ENCODE measurements around the gene SCD5.
A peak's percentile ranks its signal among the peaks of the same experiment; 100 is the strongest.
"Not testable (repeated sequence)": the region's sequence is repeated elsewhere in the genome, so short reads cannot be mapped to it uniquely, and the experiment has no call there.

The SCD5 gene

DNA sequence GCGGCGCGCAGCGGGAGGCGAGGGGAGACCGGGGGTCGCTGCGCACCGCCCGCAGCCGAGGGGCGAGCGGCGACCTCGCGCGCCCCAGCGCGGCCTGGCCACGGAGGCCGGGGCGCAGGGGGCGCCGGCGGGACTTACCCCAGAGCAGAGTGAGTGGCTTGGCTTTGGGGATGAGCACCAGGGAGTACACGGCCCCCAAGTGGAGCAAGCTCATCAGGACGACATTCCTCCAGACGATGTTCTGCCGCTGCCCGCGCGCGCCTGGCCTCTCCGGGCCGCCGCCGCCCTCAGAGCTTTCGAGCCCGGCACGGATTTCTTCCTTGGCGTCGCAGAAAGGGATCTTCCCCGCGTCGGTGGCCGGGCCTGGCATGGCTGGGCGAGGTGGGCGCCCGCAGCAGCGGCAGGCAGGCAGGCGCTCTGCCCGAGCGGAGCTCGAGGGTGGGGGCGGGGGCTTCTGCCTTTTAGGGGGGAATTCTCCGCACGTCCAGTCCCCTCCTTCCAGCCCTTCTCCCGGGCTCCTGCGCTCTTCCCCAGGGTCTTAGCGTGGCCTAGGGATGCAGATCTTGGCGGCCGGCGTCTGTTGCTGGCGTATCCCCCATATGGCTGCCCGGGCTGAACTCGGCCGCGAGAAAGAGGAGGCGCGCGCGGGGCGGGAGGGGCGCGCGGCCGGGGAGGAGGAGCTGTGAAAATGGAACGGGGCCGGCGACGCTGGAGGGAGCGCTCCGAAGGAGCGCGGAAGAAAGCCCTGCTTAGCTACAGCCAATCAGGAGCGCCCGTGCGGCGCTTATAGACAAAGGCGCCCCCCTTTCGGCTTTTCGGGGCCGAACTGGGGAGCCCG lies at the start of gene SCD5:
TSS of gene SCD5 (minus strand) at position 629 of the 838 bp plus-strand sequence. CDS start at position 370, 259 bp downstream.
- FAIRE-seq: no peak

DNA sequence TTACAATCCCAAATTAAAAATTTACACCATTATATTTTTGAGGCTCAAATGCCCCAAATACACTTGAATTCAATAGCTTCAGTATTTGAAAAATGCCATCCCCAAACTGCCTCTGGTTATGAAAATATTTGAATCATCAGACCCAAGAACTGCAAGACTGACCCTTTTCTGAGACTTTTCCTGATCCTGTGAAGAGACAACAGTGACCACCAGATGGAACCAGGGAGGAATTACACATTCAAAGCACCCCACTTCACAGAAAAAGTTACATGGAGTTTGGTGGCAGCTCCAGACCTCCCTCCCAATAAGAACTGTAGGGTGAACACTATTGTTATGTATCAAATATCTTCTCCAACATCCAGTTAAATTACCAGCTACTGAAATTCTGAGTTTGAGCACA lies 44.0 kb upstream of the SCD5 start:
- FAIRE-seq: no peak

DNA sequence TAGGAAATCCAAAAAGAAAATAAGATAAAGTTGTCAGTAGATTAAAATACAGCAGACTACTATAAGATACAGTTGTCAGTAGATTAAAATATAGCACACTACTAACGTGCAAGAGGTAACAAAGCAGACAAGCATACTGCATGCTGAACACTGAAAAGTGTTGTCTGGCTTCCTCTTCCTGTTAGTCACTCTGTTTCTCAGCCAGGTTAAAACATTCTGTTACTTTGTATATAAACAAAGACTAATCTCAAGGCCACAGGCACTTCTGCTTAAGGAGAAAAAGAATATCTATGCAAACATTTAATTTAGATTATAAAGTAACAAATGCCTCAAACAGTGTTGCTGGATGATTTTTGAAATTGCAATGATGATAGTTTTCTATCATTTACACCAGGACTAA lies 41.0 kb upstream of the SCD5 start:
- no peak for FAIRE-seq

- peak; percentile 84 for FAIRE-seq
These were observed 35.2 kb upstream of the SCD5 start for GRCh38 chr4:82833696-82834313.

DNA sequence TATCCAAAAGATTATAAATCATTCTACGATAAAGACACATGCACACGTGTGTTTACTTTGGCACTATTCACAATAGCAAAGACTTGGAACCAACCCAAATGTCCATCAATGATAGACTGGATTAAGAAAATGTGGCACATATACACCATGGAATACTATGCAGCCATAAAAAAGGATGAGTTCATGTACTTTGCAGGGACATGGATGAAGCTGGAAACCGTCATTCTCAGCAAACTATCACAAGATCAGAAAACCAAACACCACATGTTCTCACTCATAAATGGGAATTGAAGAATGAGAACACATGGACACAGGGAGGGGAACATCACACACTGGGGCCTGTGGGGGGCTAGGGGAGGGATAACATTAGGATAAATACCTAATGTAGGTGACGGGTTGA lies 34.5 kb upstream of the SCD5 start:
- not testable (repeated sequence) for FAIRE-seq

GRCh38 chr4:82825425-82825824 lies 26.8 kb upstream of the SCD5 start:
- no peak for FAIRE-seq

DNA sequence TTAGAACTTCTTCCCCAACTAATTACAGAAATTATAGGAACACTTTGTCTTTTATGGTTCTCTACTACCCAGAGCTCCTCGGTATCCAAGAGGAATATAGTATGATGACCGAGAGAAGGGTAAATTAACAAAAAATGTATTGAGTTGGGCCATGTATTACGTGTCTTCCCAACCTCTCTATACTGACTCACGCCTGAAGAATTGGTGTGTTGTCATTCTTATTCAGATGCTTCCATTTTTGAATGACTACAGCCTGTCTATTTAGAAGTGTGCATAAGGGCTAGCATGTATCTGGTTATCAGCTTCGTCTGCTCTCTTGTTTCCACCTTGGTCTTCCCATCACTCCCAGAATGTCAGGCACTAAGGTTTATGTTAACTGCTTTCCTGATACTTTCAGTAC lies 24.5 kb upstream of the SCD5 start:
- FAIRE-seq: no peak

DNA sequence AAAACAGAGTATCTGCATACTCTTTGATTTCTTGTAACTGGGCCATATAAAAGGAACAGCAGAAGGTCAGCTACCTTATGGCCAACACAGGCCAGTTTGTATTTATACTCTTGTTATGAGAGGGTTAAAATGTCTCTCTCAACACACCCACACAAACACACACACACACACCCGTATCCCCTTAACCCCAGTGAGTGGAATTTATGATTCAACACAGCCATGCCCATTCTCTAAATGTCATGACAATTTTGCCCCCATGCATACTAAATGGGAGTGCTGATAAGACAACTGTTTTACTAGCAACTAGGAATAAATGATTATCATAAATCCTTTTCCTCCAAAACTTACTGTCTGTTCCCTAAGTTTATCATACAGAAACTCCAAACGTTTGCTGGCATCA lies 22.1 kb upstream of the SCD5 start:
- no peak for FAIRE-seq

DNA sequence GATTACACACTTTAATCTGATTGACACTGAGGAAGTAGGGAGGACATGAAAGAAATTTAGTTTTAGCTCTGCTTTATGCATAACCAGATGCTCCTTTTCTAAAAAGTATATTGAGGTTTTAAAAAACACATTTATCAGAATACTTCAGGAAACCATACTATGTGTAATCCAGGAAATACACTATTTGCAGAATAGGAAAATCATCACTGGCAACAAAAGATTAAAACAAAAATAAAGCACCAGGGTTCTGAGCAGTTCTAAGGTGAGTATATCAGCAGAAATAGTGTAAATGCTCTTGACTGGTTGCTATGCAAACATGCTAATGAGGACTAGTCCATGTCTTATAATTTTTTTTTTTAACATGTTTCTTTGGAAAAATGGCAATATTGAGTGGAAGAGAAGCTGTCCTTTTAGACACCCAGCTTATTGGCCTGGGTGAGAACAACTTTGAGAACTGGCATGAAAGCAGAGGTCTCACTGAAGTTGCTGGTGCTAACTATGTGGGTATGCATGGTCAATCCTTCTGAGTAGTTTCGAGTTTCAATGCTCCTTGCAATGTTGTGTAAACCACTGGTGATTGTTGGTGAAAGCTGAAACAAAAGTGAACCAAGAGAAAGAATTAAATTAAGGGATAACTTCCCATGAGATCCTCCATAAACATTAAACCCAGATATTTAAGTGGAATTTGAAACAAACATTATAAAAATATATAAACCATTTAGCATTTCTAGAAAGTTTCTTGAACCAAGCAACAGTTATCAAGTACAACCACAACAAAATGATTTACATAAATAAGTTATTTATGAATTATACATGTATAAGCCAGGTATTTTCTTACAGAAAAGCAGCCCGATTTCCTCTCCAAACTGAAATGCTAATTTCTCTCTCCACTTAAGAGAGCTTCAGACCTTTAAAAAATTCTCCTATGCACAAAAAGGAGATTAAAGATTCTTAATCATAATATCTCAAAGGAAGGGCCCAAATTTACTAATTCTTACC lies 20.4 kb upstream of the SCD5 start:
- FAIRE-seq: peak; percentile 41

DNA sequence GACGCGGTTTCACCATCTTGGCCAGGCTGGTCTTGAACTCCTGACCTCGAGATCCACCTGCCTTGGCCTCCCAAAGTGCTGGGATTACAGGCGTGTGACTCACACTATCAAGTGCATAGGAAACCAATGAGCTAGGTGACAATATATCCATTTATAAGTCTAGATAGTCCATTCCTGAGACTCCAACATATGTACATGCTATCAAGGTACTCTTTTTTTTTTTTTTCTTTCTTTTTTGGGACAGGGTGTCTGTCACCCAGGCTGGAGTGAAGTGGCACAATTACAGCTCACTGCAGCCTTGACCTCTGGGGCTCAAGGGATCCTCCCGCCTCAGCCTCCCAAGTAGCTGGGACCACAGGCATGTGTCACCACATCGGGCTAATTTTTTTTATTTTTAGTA lies 18.3 kb upstream of the SCD5 start:
- FAIRE-seq: not testable (repeated sequence)

- FAIRE-seq: no peak
These were observed 15.4 kb upstream of the SCD5 start for GRCh38 chr4:82814034-82814433.

DNA sequence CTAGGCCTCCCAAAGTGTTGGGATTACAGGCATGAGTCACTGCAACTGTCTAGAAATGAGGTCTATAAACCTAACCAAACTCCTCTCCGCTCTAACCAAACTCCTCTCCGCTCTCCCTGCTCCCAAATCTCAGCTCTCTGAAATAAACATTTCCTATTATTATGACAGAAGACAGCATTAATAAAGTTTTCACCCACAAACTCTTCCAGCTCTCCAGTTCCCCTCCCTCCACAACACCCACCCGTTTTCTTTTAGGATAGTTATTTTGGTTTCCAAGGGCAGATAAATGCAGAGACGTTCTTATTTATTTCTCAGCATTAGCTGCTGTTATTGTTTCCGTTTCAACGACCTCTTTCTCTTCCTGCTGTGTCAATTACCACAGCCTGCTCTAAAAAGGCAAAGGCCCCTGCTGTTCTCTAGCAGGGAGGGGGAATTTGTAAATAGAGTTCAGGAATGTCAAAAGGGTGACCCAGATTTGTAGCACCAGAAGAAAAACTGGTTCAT lies 13.3 kb upstream of the SCD5 start:
- FAIRE-seq: no peak

- no peak for FAIRE-seq
These were observed 12.8 kb upstream of the SCD5 start for GRCh38 chr4:82811392-82811791.

DNA sequence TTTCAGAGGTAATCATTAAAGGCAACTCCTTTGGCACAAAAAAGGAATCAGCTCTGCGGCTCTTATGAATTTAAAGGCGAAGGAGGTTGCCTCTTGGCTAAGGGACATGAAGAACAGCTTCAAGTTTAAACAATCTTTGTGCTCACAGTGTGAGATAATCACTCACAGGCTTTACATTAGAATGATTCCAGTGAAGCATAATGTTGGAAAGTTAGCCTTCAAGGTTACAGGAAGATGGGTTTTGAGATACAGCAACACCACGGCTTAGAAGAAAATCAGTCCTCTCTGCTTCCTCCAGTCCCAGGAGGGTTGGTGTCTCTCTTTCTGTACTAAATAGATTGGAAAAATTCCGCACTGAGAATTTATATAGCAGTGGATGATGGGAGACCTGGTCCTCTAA lies 11.6 kb upstream of the SCD5 start:
- no peak for FAIRE-seq

GRCh38 chr4:82809619-82810018 lies 11.0 kb upstream of the SCD5 start:
- no peak for FAIRE-seq

DNA sequence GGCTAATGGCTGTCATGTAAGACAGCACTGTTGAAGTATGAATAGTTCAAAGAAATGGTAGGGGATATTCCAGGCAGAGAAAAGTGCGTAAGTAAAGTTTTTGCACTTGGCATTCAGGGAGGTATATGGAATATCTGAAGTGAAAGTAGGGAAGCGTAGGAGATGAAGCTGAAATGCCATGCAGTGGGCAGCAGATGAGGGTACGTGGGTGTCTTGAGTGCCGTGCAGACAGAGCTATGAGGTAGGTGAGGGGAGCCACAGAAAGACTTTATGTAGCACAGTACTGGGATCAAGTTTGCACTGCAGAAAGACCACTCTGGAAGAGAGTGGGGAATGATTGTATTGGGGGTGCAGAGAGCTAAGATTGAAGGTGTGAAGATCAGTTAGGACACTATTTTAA lies 5.2 kb upstream of the SCD5 start:
- no peak for FAIRE-seq

DNA sequence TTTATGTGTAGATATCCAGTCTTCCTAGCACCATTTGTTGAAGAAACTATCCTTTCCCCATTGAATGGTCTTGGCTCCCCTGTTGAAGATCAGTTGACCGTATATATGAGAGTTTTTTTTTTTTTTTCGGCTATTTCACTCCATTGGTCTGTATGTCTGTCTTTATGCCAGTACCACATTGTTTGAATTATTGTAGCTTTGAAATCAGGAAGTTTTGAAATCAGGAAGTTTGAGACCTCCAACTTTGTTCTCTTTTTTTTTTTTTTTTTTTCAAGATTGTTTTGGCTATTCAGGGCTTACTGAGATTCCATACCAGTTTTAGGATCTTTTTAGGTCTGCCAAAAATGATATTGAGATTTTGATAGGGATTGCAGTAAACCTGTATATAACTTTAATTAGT lies 4.3 kb upstream of the SCD5 start:
- FAIRE-seq: no peak

- FAIRE-seq: peak; percentile 83
These were observed 3.4 kb upstream of the SCD5 start for GRCh38 chr4:82801910-82802521.

GRCh38 chr4:82799006-82799881 lies 648 bp upstream of the SCD5 start:
- no peak for FAIRE-seq

GRCh38 chr4:82797405-82798111 lies 1.0 kb downstream of the SCD5 start:
- FAIRE-seq: no peak

DNA sequence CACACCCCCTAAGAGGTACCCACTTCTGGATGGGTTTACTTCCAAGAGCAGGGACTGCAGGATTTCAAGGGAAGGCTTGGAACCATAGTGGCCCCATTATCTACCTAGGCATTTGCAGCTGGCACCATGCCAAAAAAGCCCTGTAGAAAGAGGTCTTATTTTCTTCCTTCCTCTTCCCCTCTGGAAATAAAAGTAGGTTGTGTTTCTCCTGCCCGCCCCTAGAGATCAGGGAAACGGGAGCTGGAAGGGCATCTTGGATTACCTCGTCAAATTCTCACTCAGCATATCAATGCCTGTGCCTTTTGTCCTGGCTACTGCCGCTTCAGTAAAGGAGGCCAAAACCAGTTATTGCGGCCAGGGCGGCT lies 1.6 kb downstream of the SCD5 start:
- no peak for FAIRE-seq
